Fibroblast of lung (primary cell): Measurements from ENCODE around the gene NT5C. TPM values are rescaled to one million over a fixed set of nuclear protein-coding genes. Genes with fewer than 3 reads are reported as not detected.
"Not testable (repeated sequence)": the region's sequence is repeated elsewhere in the genome, so short reads cannot be mapped to it uniquely, and the experiment has no call there.

Experiments used
- DNase-seq, 2 donors: peaks; one replicate each; pipeline versions ENCODE4 v3.0.0 to v3.0.0-alpha.2; 2010; ENCODE audit warnings: low read depth in 2 of 2
- H2AFZ ChIP-seq: 2 replicates; pipeline ENCODE4 v1.5.1; 2012; ENCODE audit warnings: low read length, control low read depth, inconsistent platforms
- H3K27ac ChIP-seq: 2 replicates; pipeline ENCODE4 v1.5.1; 2011; ENCODE audit warnings: low read length, control low read depth; ENCODE audit not compliant: insufficient read depth
- H3K27me3 ChIP-seq: 2 replicates; pipeline ENCODE4 v1.5.1; 2011; ENCODE audit warnings: mild to moderate bottlenecking, low read length; ENCODE audit not compliant: control insufficient read depth, insufficient read depth
- H3K36me3 ChIP-seq: 2 replicates; pipeline ENCODE4 v1.5.1; 2011; ENCODE audit warnings: low read length; ENCODE audit not compliant: control insufficient read depth, insufficient read depth
- H3K4me1 ChIP-seq: 2 replicates; pipeline ENCODE4 v1.5.1; 2011; ENCODE audit warnings: low read length; ENCODE audit not compliant: control insufficient read depth, insufficient read depth; ENCODE audit errors: extremely low read depth
- H3K4me2 ChIP-seq: 2 replicates; pipeline ENCODE4 v1.5.1; 2011; ENCODE audit warnings: low read length, control low read depth; ENCODE audit not compliant: insufficient read depth; ENCODE audit errors: extremely low read depth
- H3K4me3 ChIP-seq, 4 experiments: fragments of 200-600 bp in 1 of 4; sonication (generic) in 1 of 4; replicated peaks in 1 of 4; 2 replicates each; pipeline ENCODE4 v1.5.1; 2011 to 2016; ENCODE audit warnings: low read length in 4 of 4, low read depth in 3 of 4, mild to moderate bottlenecking in 3 of 4, control low read depth in 2 of 4, inconsistent platforms in 1 of 4, mixed read lengths in 1 of 4; ENCODE audit not compliant: insufficient read depth in 1 of 4; ENCODE audit errors: control extremely low read depth in 1 of 4
- H3K79me2 ChIP-seq: 2 replicates; pipeline ENCODE4 v1.5.1; 2012; ENCODE audit warnings: mild to moderate bottlenecking, low read length, inconsistent platforms; ENCODE audit not compliant: control insufficient read depth, insufficient read depth
- H3K9ac ChIP-seq: 2 replicates; pipeline ENCODE4 v1.5.1; 2011; ENCODE audit warnings: mild to moderate bottlenecking, low read length, control low read depth; ENCODE audit not compliant: insufficient read depth
- H3K9me3 ChIP-seq: 2 replicates; pipeline ENCODE4 v1.5.1; 2012; ENCODE audit warnings: low read depth, low read length; ENCODE audit not compliant: control insufficient read depth, insufficient read depth
- H4K20me1 ChIP-seq: 2 replicates; pipeline ENCODE4 v1.5.1; 2011; ENCODE audit warnings: low read length; ENCODE audit not compliant: control insufficient read depth, insufficient read depth; ENCODE audit errors: extremely low read depth
- CTCF ChIP-seq, 2 donors: IDR thresholded peaks in 1 of 2; conservative IDR thresholded peaks in 1 of 2; 1 replicate in 1 of 2; 2 replicates in 1 of 2; pipeline ENCODE4 v1.5.1; 2011 to 2012; ENCODE audit warnings: low read length in 2 of 2, control low read depth in 1 of 2, inconsistent platforms in 1 of 2, low read depth in 1 of 2, mild to moderate bottlenecking in 1 of 2
- EZH2 ChIP-seq: IDR thresholded peaks from 2 replicates; pipeline ENCODE4 v1.5.1; 2012; ENCODE audit warnings: low read length, control low read depth, mild to moderate bottlenecking; ENCODE audit errors: missing control alignments
- polyA plus RNA-seq, 2 donors: library from polyadenylated mRNA; depleted of rRNA in 1 of 2; stranded (reverse) in 1 of 2; unstranded in 1 of 2; fragments of >200 nt; gene quantifications; 2 replicates each; pipeline ENCODE4 v1.2.1, GENCODE V29; 2011 to 2012; ENCODE audit warnings: missing spikeins in 1 of 2
- total RNA-seq: library from RNA; depleted of rRNA; stranded (reverse); fragments of >200 nt; gene quantifications from 2 replicates; pipeline ENCODE4 v1.2.1, GENCODE V29; 2014

Gene NT5C
- total and polyA plus RNA-seq, 2 donors (not counting 1 experiment from before 2014, with no cell fraction given), result 18.6 to 29.9 TPM

- H3K4me2 ChIP-seq, result no peak overlapping the region
- no peak for DNase-seq
These were observed 10.9 kb upstream of the NT5C start for GRCh38 chr17:75142236-75142971.

GRCh38 chr17:75138519-75138918 lies 7.0 kb upstream of the NT5C start:
- Histone ChIP-seq H3K36me3 (peaks cover 3% of the 10 kb centered on the region), H3K4me2 (no peak overlapping the region), H3K9ac (no peak overlapping the region), H3K79me2 (no peaks in the 10 kb centered on the region), H2AFZ (no peak overlapping the region), H3K4me1 (no peaks in the 10 kb centered on the region), H4K20me1 (no peaks in the 10 kb centered on the region), H3K4me3 (no peak overlapping the region), H3K27me3 (no peaks in the 10 kb centered on the region), H3K27ac (no peak overlapping the region), H3K9me3 (no peaks in the 10 kb centered on the region)
- TF ChIP-seq CTCF (conservative IDR thresholded peaks at IDR 0.05 in 1 of 2, IDR thresholded peaks at IDR 0.05 in 1 of 2; ENCODE audit: low read depth in 1 of 2, low read length in 2 of 2) (no peak), EZH2 (no peak)
- DNase-seq, result no peak

More at GRCh38 chr17:75142236-75142971, 10.9 kb upstream of the NT5C start:
- Histone ChIP-seq H3K4me1 (no peaks in the 10 kb centered on the region), H3K79me2 (no peaks in the 10 kb centered on the region), H3K9me3 (no peaks in the 10 kb centered on the region), H3K9ac (no peak overlapping the region), H2AFZ (no peak overlapping the region), H3K4me3 (no peak overlapping the region), H3K27me3 (no peaks in the 10 kb centered on the region), H3K36me3 (peaks cover 7% of the 10 kb centered on the region), H3K27ac (no peak overlapping the region), H4K20me1 (no peaks in the 10 kb centered on the region)
- TF ChIP-seq EZH2 (no peak), CTCF (conservative IDR thresholded peaks at IDR 0.05 in 1 of 2, IDR thresholded peaks at IDR 0.05 in 1 of 2; ENCODE audit: low read depth in 1 of 2, low read length in 2 of 2) (no peak)

- not testable (repeated sequence) for H3K27me3 ChIP-seq, H3K4me2 ChIP-seq, H2AFZ ChIP-seq, H3K36me3 ChIP-seq, H3K4me3 ChIP-seq, H3K9ac ChIP-seq, H3K27ac ChIP-seq, DNase-seq, H3K79me2 ChIP-seq, H3K4me1 ChIP-seq, H3K9me3 ChIP-seq, H4K20me1 ChIP-seq
These were observed 6.2 kb upstream of the NT5C start for GRCh38 chr17:75137762-75138161.
